NCI-H2081 treated with DMSO at 0.1 percent for 48 hours (cell line): ENCODE measurements around the gene RASGRP1.

Experiments
- DNase-seq: peaks from one replicate; lab custom pipeline; 2025; lab: John Stamatoyannopoulos, UW

Gene RASGRP1

GRCh38 chr15:38565287-38565670, 665 bp upstream of the RASGRP1 start:
- DNase-seq, result no peak

DNA sequence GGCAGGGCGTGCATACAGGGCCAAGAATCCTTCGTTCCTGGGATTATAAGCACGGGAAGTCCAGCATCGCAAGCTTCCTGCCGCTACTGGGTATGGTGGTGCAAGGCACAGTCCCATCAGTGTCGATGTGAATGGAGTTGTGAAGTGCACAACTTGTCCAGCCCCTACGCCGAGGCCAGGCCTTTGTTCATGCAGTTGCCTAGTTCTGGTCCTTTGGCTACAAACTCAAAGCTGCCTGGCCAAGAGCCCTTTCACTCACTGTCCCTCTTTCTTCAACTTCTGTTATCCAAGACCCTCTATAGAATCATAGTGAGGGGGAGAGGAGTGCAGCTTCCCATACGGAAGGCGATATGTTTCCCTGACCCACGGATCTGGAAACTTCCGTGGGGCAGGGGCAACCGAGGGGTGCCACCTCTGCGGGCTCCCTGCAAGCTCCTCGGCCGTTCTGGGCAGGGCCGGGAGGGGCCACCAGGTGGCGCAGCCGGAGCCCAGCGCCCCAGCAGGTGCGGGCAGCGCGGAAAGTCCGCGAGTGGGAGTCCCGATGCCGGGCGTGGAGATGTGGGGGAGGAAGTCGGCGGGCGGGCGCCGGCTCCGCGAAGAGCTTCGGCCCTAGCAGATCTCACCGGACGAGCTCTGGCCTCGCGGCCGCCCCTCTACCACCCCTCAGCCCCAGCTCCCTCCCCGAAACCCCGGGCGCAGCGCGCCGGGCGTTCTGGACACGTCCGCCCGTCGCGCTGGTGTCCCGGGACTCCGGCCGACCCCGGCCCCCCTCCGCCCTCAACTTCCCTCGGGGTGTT, 693 bp downstream of the RASGRP1 start:
- DNase-seq, result no peak

DNA sequence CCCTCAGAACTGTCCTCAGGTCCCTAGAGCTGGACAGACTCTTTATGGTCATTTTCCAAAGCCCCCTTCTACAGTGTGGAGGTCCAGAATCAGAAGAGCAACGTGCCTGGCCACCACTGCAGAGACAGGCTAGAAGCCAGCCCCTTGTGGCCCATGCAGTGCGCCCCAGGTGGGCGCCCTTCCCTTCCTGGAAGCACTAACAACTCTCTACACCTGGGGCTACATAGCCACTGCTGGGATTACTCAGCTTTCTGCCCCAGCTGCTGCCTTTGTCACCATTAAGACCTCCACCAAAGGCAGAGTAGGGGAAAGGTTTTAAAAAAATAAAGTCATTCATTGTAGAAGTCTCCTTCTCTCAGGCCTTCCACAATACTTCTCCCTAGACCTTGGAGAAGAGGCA, 2.3 kb downstream of the RASGRP1 start:
- DNase-seq, result no peak

- DNase-seq, result no peak
Observed at GRCh38 chr15:38560456-38560926, 4.1 kb downstream of the RASGRP1 start.

GRCh38 chr15:38559636-38560307, 4.8 kb downstream of the RASGRP1 start:
- no peak for DNase-seq

- DNase-seq, result no peak
Observed at GRCh38 chr15:38559131-38559530, 5.5 kb downstream of the RASGRP1 start.

DNA sequence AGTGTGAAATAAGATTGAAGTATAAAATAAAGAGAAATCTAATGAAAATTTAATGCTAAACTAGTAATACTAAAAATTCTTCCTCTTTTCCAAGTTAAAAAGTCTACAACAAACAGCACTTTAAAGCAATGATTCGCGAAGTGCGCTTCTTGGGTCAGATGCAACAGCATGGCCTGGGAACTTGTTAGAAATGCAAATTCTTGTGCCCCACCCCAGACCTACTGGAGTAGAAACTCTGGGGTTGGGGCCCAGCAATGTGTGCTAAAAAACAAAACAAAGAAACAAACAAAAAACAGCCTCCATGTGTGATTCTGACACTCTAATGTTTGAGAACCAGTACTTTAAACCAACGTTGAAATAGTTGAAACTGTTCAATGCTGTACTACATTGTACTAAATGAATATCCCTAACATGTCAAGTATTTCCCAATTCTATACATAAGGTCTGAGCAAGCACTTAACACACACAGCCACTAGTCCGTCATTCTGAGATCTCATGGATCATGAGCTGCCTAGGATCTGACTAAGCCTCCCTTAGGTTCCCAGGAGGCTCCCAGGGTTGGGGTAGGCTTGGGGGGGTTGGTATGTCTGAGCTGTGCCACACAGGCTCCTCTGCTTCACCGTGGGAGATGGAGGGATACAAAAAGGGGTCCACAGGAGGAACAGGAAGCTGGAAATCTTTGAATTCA, 6.1 kb downstream of the RASGRP1 start:
- DNase-seq, result no peak

GRCh38 chr15:38557921-38558320, 6.7 kb downstream of the RASGRP1 start:
- DNase-seq, result no peak

- DNase-seq, result no peak
Observed at GRCh38 chr15:38555686-38556334, 8.8 kb downstream of the RASGRP1 start.

- no peak for DNase-seq
Observed at GRCh38 chr15:38554354-38554753, 10.3 kb downstream of the RASGRP1 start.

DNA sequence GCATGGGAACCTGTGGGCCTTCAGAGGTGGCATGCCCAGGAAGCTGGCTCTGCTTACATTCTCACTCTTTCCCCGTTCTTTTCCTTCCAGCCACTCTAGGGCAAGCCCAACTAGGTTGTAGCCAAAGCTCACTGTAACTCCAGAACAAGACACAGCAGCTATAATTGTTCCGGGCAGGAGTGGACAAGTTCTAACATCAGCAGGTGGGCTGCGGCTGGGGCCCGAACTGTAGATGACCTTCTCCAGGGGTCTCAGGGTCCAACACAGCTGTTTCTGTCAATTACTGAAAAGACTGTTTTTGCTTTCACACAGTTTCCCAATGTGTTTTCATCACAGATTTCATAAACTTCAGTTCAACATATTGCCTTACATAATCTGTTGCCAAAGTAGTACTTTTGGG, 11.5 kb downstream of the RASGRP1 start:
- DNase-seq, result no peak

DNA sequence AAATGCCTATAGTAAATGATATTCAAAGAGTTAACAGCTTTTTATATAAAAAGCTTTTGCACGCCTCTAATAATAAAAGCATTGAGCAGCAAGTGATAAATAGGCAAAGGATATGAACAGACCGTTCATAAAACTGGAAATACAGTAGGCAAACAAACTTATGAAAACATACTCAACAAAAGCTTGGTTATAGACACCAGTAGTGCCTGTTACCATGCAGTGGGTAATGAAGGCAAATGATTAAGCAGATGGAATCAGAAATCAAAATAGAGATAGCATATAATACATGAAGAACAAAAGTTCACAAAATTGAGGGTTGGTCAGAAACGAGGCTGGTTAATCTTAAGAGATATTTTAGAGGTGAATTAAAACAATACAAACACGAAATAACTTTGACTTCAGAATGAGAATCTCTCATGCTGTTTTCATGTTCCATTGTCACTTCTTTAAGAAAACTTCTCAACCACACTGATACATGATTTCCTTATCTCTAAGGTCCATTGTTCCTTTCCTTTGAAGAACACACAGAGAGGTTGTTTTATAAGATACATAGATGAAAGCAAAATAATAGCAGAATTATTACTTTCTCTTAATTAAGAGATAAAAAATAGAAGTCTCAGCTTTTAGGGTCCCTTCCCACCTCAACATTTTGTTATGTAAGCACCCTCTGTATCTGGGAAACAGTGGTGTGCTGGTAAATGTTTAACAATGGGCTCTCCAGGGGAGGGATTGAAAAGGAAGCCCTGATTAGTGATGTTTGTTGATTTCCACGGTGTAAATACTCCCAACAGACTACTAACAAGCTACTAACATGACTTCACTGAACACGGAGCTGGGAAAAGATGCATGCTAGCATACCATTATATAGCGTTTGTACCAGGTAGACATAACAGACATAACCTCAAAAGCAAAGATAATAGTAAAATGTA, 12.6 kb downstream of the RASGRP1 start:
- no peak for DNase-seq

GRCh38 chr15:38549222-38549621, 15.4 kb downstream of the RASGRP1 start:
- DNase-seq, result no peak

GRCh38 chr15:38547255-38547997, 17.2 kb downstream of the RASGRP1 start:
- no peak for DNase-seq

- no peak for DNase-seq
Observed at GRCh38 chr15:38545179-38545578, 19.4 kb downstream of the RASGRP1 start.

DNA sequence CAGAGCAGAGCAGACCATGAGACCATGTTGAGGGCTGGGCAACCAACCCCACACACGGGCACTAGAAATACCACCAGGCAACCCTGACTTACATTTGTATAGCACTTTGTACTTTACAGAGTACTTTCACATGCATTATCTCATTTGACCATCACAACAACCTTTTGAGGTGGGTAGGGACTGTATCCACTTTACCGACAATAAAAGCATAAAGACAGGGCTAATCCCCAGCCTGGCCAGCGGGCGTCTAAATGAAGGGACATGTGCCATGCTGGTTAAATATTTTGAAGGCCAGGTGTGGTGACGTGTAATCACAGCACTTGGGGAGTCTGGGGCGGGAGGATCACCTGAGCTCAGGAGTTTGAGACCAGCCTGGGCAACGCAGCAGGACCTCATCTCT, 23.6 kb downstream of the RASGRP1 start:
- DNase-seq, result no peak

DNA sequence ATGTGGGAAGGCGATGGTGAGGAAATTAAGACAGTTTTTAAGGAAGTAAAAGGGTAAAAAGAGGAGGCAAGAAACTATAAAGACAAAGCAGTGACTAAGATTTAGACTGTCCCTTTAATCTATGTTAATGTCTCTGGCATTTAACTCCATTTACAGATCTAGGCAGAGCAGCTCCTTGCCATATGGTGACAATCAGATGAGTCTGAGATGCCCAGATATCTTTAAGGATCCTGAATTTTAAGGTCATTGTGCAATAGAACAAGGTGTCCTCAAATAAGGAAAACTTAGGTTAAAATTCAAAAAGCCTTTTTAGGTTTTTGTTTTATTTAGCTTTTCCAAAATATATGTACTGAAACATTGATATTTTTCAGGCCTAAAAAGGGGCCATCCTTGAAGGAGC, 24.1 kb downstream of the RASGRP1 start:
- no peak for DNase-seq

DNA sequence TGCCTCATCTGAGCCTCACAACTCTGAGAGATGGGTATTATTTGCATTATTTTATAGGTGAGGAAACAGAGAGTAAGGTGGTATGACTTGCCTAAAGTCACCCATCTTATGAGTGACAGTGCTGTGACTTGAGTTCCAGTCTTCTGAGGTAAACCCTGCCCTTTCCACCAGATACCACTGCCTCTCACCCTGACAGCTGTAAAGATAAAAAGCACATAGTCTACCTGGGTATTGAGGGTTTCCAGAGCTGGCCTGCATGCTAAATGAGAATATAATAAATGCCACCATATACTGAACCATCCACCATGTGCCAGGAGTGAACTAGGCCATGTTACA, 25.6 kb downstream of the RASGRP1 start:
- DNase-seq, result no peak

DNA sequence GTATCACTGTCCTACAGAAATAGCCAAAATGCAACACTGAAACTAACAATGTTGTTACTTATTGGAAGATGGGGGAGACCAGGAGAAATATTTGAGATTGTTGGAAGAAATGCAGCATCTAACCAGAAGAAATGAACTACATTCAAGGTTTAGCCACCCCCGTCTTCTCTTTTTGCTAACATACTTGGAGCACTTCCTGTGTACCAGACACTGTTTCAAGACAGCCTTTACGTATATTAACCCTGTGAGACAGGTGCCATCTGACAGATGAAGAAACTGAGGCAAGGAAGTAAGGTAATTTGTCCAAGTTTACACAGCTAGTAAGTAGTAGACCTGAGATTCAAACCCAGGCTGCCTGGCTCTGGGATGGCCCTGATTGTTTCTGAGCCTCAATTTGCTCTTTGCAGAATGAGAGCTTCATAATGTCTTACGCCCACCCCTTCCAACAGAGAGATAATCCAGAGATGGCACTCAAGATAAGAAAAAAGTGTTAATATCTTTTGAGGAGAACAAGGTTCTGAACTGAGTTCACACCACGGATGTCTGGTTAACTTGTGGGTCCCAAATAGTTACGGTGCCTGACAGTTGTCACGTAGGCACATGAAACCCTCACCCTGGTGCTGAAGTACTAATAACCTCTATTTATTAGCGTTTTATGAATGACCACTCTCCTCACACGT, 26.1 kb downstream of the RASGRP1 start:
- DNase-seq, result no peak

DNA sequence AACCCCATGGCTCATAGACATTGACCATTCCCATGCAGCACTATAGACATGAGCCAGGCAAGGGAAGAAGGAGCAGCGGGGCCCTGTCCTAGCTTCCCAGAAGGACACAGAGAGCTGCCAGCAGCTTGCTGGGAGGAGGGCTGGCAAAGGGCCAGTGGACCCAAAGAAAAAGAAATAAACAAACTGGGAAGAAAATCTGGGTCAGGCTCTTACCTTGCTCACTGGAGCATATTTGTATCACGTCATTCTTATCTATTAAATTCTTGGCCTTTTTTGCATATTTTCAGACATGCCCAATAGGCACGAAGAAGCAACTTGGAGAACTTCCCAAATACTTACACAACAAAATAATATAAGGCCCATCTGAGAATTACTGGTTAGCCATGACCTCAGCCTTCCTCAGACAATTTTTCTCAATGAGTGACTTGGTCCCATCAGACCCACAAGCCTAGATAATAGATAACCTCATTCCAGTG, 28.4 kb downstream of the RASGRP1 start:
- DNase-seq, result no peak
